ENCODE results near the gene DAGLB.

- TF ChIP-seq CTCF (IDR thresholded peaks at IDR 0.05) (no peak), POLR2A (IDR thresholded peaks at IDR 0.05) (no peak)
Measured at GRCh38 chr7:6446838-6447580, 745 bp downstream of the DAGLB start.
